Gastroesophageal sphincter (tissue), 3 donors: Measurements from ENCODE around the gene PANK1.

Experiments used
- POLR2A ChIP-seq, 2 donors: fragments of 450-650 bp; IDR thresholded peaks; one replicate each; pipeline ENCODE4 v1.6.1; 2017; ENCODE audit warnings: antibody characterized with exemption in 2 of 2, mild to moderate bottlenecking in 2 of 2, moderate library complexity in 1 of 2
- TF ChIP-seq, protein P1 (sequence below), 4 experiments: fragments of 200-600 bp in 2 of 4; fragments of 450-650 bp in 2 of 4; sonication (generic) in 1 of 4; IDR thresholded peaks; one replicate each; pipeline ENCODE4 v1.5.1; 2017 to 2019; ENCODE audit warnings: antibody characterized with exemption in 4 of 4, mild to moderate bottlenecking in 2 of 4, moderate library complexity in 2 of 4

DNA sequence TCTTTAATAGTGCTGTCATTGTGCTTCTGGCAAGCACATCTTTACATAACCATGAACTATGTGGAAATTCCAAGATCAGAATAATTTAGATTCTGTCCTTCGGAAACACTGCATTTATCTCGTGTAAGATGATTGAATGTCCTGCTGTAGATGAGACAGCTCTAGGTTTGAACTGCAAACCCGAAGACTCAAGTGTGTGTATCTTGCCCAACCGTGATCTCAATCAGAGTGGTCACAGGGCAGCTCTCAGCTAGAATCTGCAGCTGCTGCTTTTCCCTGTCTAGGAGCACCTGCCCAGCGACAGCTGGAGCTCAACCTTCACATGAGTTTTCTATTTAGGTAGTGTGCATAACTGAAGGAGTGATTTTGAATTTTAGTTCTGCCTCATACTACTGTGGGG, 38.8 kb upstream of the PANK1 start:
- TF ChIP-seq, protein P1, sequence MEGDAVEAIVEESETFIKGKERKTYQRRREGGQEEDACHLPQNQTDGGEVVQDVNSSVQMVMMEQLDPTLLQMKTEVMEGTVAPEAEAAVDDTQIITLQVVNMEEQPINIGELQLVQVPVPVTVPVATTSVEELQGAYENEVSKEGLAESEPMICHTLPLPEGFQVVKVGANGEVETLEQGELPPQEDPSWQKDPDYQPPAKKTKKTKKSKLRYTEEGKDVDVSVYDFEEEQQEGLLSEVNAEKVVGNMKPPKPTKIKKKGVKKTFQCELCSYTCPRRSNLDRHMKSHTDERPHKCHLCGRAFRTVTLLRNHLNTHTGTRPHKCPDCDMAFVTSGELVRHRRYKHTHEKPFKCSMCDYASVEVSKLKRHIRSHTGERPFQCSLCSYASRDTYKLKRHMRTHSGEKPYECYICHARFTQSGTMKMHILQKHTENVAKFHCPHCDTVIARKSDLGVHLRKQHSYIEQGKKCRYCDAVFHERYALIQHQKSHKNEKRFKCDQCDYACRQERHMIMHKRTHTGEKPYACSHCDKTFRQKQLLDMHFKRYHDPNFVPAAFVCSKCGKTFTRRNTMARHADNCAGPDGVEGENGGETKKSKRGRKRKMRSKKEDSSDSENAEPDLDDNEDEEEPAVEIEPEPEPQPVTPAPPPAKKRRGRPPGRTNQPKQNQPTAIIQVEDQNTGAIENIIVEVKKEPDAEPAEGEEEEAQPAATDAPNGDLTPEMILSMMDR (IDR thresholded peaks at IDR 0.05) = no peak
- TF ChIP-seq POLR2A (IDR thresholded peaks at IDR 0.05) = no peak
